Renal cortical epithelial cell (primary cell): ENCODE data around the gene CARD11. TPM values are rescaled to one million over a fixed set of nuclear protein-coding genes. Genes with fewer than 3 reads are reported as not detected.
A peak's percentile ranks its signal among the peaks of the same experiment; 100 is the strongest.
"Not testable (repeated sequence)": the region's sequence is repeated elsewhere in the genome, so short reads cannot be mapped to it uniquely, and the experiment has no call there.

Experiments
- DNase-seq: peaks from one replicate; pipeline ENCODE4 v3.0.0-alpha.2; 2011; ENCODE audit warnings: low read depth
- total RNA-seq: library from RNA; depleted of rRNA; stranded (reverse); fragments of >200 nt; gene quantifications from 2 replicates; pipeline ENCODE4 v1.2.3, GENCODE V29; 2014

The CARD11 gene
- total RNA-seq, 1 donor from 2014 or later: 25.3 TPM

DNA sequence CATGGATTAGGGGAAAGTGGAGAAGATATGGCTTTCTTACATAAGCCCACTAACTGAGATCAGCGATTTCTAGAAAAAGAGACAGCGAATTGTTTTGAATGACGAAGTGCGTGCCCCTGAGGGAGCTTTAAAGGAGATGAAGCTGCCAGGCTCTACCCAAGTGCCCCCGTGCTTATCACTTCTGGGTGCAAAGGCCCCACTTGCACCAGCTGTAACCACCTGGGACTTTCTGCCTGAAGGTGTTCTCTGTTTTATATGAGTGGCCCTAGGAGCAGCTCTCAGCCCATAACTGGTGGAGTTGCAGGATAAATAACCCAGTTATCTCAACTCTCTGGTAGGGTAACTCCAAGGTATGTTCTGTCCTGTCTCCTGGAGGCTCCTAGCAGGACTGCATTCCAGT lies 20.4 kb upstream of the CARD11 start:
- DNase-seq: no peak

DNA sequence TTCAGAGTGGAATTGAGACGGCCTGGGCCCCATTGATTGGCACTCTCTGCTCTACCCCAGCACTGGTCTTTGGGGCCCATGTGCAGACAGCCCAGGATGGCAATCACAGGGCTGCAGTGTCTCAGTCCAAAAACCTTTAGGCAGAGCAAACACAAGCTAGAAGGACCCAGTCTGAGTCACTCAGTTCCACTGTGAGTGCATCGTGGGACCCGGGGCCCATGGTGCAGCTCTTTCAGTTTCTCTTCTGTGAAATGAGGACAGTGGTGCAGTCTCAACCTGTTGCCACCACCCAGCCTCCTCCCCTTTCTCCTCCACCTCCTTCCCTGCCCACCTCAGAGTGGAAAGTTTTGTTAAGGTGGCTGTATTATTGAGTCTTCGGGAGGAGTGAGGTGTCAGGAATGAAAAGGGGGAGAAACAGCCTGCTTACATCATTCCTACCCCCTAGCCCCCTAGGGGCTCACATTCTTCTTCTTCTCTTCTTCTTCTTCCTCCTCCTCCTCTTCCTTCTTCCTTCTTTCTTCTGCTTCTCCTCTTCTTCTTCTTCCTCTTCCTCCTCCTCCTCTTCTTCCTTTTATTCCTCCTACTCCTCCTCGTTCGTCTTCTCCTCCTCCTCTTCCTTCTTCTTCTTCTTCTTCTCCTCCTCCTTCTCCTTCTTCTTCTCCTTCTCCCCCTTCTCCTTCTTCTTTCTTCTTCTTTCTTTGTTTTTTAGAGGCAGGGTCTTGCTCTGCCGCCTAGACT lies 19.5 kb upstream of the CARD11 start:
- DNase-seq: no peak

DNA sequence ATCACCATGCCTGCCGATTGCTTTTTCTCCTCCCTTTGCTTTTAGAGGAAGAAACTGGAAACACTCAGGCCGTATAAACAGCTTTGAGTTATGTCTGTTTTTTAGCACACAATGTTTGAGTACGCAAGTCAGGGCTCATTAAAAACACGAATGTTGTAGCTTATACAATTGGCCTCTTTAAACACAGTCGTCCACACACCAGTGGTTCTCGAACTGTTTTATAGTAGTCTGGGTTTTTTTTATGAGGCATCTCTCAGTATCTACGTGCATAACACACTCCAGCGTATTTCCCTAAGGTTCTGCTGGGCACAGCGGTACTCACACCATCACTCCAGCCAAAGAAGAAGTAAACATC lies 13.4 kb upstream of the CARD11 start:
- no peak for DNase-seq

DNA sequence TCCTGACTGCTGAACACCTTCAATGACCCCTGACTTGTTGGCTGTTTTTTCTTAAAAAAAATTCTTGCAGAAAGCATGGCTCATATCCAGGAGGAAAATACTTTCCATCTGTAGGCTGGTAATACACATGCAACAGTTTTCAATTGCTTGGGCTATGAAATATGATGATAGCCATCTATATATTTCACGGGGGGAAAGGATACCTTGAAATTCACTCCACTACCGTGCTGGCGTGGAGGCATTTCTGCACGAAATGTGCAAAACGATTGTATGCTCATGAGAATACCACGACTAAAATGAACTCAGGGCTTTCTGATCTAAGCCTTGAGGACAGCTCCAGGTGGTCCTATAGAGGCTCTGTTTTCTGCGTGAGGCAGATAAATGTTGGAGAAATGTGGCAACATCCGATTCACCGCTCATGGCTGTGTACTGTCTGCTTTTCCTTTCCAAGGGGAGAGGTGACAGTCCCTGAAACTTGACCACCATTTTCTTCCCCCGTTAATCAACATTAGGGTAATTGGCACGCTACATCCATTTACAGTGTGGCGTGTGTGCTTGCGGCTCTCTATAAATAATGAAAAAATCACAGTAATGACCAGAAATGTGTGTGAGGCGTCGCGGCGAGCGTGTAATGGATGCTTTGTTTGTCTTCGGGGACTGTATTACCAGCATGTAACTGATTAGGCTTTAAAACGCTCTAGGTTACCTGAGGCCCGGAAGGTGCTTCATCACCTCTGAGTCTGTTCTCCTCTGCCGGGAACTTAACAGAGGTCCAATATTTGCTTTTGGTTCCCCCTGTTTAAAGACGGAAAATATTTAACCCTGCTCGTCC lies 12.8 kb upstream of the CARD11 start:
- DNase-seq: no peak

DNA sequence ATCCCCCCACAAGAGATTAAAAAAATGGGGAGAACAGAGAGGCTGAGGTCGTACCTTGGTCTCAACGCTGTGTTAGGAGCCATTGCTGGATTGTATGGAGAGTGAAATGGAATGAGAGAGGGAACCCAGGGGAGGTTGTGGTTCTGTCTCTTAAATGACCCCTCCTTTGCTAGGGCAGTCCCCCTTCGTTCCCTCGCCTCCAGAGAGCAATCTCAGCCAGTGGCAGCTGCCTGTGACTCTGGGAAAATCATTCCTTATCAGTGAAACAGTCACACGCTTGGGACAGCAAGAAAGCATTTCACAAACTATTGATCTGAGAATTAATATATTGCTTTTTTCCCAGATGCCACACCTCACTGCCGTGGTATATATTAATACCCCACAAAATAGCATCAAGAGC lies 12.0 kb upstream of the CARD11 start:
- DNase-seq: no peak

DNA sequence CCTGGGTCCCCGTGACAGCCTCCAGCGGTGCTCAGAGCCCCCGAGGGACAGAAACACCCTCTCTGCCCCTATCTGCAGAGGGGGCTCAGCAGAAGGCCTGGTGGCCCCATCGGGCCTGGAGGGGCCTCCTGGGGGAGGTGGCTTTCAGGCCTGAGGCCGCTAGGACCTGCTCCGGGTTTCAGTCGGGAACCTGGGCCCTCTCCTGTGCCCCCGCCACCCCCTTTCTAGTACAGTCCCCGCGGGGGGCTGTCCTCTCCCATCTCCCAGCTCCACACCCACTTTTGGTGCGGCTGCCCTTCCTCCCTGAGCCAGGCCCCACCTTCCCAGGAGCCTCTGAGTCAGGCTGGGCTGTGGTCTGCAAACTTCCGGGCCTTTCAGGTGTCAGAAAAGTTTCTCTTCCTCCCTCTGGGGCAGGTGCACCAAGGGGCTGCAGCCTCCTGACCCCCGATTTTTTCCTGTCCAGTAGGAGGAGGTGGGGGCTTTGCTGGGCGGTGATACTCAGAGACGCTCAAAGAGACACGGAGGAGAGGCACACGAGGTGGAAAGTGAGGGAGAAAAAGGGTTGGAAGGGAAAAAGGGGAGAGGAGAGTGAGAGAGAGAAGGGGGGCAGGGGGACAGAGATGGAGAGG lies 692 bp downstream of the CARD11 start:
- no peak for DNase-seq

DNA sequence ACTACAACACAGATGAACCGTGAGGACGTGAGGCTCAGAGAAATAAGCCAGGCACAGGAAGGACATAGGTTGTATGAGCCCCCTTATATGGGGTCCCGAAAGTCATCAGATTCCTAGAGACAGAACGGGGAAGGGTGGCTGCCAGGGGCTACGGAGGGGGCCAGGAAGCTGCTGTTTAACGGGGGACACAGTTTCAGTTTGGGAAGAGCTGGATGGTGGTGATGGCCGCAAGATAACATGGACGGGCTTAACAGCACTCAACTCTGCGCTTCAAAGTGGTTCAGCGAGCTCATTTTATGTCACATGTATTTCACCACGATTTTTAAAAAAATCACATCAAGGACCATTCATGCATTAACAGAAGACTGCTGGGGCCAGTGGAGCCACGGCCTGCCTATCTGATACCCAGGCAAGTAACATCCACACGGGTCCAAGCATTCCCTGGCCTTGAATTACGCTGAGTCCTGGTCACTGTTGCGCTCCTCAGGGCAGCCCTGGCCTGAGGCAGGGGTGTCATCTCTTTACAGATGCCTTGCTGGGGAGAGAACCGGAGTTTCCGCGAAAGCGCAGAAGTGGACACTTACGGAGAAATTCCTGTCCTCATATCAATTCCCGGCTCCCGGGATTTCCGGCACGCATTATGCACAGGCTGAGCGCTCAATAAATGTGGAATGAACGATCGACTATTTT lies 1.5 kb downstream of the CARD11 start:
- DNase-seq: no peak

DNA sequence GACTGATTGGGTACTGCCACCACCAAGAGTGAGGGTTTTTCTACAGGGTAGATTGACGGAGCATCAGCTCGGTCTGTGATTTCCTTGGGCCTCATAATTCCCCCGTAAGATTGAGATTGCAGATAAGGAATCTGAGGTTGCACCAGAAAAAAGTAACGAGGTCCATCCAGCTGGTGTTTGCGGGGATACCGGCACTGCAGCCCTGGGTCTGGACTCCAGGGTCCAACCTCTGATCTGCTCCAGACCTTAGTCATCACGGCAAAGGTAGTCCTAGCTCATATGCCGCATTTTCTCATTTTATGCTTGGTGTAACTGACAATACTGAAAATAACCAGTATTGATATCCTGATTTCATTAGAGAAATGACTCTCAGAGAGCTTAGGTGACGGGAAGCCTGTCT lies 3.9 kb downstream of the CARD11 start:
- no peak for DNase-seq

DNA sequence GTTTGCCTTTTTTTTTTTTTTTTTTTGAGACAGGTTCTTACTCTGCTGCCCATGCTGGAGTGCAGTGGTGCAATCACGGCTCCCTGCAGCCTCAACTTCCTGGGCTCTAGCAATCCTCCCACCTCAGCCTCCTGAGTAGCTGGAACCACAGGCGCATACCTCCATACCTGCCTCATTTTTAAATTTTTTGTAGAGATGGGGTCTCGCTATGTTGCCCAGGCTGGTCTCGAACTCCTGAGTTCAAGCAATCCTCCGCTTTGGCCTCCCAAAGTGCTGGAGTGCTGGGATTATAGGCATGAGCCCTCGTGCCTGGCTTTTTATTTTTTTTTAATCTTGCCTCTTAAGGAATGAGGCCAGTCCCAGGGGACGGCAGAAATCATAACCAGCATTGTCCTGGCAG lies 5.7 kb downstream of the CARD11 start:
- not testable (repeated sequence) for DNase-seq

DNA sequence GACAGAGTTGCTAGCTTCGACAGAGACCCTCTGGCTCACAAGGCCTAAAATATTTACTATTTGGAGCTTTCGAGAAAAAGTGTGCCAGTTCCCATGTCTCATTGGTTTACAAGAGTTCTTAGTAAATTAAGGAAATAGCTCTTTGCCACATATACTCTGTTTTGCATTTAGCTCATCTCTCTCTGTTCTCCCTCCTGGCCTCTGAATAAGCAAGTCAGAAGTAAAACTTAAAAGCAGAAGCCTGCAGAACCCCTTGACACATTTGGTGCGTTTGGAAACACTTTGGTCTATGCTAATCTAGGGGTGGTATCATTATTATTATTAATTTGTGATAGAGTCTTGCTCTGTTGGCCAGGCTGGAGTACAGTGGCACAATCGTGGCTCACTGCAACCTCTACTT lies 6.4 kb downstream of the CARD11 start:
- DNase-seq: no peak

DNA sequence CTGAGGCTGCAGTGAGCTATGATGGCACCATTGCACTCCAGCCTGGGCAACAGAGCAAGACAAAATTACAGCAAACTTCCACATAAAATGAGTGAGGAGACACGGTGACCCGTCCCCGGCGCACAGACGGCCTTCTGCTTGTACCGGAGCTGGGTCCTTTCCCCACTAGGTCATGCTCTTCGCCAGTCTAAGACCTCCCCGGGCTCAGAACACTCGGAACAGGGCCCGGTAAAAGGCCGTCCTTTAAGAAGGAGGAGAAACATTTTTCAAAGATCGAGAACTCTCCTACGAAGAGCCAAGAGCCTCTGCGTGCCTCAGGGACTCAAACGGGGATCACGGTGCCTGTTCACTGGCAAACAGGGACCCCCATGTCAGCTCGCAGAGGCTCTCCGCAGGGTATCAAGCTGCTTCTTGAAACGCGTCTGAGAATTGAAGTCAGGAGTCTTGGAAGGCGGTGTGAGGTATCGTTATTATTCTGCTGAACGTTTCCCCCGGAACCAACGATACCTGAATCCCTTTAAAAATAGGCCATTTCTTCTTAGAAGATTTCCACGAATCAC lies 9.0 kb downstream of the CARD11 start:
- DNase-seq: no peak

DNA sequence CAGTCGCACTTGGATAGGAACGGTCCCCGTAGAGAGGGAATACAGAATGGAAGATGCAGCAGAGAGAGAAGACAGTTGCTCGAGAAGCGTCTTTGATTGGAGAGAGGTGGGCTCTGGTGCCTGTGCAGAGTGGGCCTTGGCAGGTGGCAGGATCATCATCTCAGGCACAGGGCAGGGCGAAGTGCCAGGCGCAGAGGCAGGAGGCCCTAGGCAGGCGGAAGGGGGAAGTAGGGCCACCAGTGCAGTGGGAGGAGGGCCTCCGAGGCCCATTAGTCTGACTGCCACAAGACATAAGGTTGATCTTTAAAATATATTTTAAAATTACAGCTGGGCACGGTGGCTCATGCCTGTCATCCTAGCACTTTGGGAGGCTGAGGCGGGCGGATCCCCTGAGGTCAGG lies 10.1 kb downstream of the CARD11 start:
- no peak for DNase-seq

DNA sequence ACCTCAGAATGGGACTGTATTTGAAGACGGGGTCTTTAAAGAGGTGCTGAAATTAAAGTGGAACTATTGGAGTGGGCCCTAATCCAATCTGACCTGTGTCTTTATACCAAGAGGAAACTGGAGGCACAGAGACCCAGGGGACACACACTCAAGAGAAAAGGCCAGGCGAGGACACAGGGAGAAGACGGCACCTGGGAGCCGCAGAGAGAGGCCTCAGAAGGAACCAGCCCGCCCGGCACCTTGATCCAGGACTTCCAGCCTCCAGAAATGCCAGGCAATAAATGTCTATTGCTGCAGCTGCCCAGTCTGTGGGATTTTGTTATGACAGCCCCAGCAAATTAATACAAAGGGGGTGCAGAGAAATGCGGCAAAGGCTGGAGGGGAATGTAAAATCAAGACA lies 10.5 kb downstream of the CARD11 start:
- no peak for DNase-seq

DNA sequence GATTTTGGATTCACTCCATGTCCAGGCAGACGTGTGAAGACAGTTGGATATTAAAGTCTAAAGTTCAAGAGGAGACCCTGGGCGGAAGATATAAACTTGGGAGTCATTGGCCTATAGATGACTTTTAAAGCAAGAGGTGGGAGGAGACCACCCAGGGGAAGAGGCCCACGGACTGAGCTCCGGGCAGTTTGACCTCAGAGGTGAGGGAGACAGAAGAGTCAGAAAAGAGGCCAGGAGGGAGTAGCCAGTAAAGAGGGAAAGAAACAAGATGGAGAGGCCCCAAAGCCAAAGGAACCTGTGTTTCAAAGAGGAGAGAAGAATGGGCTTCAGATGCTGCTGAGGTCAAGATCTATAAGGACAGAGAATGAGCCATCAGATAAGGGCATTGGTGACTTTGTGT lies 11.4 kb downstream of the CARD11 start:
- DNase-seq: no peak

DNA sequence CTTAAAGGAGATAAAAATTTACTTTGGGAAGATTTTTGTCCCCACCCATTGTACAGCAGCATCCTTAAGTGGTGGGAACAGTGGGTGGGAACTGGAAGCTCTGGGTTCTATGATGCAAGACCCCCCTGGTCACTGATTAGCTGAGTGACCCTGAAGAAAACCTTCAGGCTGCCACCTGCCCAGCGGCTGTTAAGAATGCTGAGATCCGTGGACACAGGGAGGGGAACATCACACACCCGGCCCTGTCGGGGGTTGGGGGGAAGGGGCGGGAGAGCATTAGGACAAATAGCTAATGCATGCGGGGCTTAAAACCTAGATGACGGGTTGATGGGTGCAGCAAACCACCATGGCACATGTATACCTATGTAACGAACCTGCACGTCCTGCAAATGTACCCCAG lies 14.5 kb downstream of the CARD11 start:
- no peak for DNase-seq

DNA sequence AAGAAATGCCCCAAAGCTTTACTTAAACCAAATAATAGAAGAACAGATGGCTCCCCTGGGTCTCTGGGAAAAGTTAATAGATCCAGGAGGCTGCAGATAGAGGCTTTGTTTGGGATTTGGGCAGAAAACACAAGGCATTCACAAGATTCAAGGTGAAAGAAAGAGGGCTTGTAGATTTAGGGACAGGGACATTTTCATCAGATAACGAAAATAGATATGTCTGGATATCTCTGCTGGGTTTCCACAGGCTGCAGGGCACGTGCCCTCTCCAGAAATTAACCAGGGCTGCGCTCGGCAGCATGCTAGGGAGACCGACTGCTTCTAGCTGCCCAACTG lies 14.9 kb downstream of the CARD11 start:
- no peak for DNase-seq

DNA sequence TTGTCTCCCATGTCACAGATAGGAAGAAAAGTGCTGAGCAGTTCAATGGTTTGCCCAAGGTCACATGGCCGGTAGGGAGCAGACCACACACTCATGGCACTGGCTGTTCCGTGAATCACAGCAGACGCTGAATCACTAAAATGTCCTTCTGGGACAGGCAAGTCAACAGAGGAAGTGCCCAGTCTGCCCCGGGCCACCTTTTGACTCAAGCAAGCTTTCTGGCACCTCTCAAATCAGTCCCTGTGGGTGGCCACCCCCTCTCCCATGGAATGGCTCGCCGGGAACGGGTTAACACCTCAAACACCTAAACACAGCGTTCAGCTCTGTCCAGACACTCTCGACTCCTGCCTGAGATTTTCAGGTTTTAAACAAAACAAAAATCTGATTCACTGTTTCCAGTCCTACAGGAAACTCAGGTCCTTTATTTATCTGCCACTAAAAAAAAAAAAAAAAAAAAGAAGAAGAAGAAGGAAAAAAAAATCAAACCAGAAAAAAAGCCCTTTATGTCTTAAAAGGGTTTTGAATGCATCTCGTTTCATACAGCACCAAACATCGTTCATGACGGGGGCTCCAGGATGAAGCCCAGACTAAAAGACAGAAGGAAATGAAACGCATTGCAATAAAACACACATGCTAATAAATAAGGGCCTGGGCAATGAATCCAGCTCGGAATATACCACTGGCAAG lies 15.5 kb downstream of the CARD11 start:
- peak; percentile 87 for DNase-seq

DNA sequence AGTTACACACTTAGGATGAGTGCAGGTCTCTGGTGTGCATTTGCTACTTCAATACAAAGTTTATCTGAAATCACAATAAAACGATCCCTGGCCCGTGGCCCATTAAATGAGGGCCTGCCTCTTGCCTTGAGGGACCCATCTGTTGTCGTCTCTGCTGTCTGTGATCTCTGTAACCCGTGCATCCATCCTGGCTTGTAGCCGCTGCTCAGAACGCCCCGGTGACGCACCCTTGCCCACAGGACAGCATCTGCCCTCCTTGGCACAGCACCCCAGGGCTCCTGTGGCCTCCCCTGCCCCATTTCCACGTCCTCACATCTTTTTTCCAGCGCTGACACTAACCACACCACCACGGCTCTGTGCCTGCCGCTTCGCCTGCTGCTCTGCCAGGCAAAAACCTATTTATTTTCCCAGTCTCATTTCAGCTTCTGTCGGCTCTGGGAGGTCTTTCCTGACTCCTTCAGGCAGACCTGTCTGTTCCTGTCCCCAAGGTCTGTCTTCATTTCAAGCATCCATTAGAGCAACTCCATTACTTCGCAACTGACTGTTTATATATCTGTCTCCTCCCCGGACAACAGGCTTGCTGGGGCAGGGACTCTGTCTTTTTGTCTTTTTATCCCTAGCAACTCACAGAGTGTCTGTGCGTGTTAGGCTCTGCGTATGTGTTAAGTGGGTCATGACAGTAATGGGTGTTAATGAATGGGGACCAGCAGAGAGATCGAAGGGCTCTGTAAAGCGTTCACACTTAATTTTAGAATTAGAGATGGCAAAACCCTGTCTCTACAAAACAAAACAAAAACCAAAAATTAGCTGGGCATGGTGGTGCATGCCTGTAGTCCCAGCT lies 16.4 kb downstream of the CARD11 start:
- no peak for DNase-seq

DNA sequence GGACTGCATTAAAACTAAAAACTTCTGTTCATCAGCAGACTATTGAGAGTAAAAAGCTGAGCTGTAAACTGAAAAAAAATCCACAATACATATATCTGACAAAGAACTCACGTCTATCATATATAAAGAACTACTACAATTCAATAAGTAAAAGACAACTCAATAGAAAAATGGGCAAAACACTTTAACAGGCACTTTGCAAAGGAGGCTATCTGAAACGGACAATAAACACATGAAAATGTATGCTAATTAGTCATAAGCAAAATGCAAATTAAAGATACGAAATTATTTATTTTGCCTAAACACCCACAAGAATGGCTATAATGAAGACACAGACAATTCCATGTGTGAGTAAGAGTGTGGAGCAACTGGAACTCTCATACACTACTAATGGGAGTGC lies 18.1 kb downstream of the CARD11 start:
- DNase-seq: no peak

DNA sequence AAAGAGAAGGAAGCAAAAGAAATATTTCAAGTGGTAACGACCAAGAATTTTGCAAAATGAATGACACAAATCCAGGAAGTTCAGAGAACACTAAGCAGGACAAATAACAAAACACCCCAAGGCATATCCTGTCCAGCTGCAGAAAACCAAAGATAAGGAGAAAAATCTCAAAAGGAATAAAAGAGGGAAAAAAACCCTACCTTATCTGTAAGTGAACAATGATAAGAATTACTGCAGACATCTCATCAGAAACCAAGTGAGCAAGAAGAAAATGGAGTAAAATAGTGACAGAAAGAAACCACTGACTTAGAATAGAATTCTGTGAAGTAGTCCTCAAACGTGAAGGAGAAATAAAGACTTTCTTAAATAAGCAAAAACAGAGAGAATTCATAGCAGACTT lies 21.8 kb downstream of the CARD11 start:
- no peak for DNase-seq

DNA sequence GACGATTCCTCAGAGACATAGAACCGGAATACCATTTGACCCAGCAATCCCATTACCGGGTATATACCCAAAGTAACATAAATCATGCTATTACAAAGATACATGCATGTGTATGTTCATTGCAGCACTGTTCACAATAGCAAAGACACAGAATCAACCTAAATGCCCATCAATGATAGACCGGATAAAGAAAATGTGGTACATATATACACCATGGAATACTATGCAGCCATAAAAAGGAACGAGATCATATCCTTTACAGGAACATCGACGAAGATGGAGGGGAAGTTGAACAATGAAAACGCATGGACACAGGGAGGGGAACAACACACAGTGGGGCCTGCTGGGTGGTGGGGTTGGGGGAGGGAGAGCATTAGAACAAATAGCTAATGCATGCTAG lies 22.4 kb downstream of the CARD11 start:
- DNase-seq: not testable (repeated sequence)
